CD4-positive, alpha-beta T cell treated with Interleukin-4 for 4 hours (primary cell): ENCODE results near the gene CDK4.

Experiments
- DNase-seq: peaks from one replicate; pipeline ENCODE4 v3.0.0-alpha.2; 2020

Gene CDK4

GRCh38 chr12:57755454-57756372 lies 3.6 kb upstream of the CDK4 start:
- DNase-seq, result peak; percentile 16

- no peak for DNase-seq
These were observed 3.0 kb upstream of the CDK4 start for GRCh38 chr12:57755194-57755453.

GRCh38 chr12:57754411-57755193 lies 2.5 kb upstream of the CDK4 start, which contains the start of gene MARCHF9:
Gene MARCHF9, plus strand, starts transcription at chr12:57755103. Its CDS starts 426 bp downstream, at chr12:57755529.
- DNase-seq, result peak; percentile 92

DNA sequence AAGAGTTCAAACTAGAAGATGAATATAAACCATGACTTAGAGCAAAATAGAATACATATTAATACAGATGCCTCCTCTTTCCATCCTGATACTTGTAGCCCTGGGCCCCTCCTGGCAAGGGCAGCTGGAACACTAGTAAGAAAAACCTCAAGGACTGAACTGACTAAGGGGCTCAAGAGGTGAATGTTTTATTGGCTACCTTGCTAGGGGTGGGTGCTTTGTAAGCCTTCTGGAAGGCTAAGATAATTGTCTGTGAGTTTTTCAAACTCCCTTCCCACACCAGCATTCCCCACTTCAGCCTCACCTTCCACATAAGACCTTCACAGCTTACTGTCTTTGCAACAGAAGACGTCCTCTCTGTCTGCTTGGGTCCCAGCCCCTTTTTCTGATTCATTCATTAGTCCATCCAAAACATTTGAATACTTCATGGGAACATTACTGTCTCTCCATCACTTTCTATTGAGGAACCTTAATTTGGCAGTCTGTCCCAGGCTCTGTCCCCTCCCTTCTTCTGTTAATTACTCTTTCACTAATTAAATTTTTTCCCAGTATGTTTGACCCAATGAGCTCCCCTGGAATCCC lies 1.7 kb upstream of the CDK4 start:
- no peak for DNase-seq

GRCh38 chr12:57752668-57753000 lies 524 bp upstream of the CDK4 start:
- DNase-seq, result no peak

GRCh38 chr12:57751432-57751787 lies 700 bp downstream of the CDK4 start:
- no peak for DNase-seq

DNA sequence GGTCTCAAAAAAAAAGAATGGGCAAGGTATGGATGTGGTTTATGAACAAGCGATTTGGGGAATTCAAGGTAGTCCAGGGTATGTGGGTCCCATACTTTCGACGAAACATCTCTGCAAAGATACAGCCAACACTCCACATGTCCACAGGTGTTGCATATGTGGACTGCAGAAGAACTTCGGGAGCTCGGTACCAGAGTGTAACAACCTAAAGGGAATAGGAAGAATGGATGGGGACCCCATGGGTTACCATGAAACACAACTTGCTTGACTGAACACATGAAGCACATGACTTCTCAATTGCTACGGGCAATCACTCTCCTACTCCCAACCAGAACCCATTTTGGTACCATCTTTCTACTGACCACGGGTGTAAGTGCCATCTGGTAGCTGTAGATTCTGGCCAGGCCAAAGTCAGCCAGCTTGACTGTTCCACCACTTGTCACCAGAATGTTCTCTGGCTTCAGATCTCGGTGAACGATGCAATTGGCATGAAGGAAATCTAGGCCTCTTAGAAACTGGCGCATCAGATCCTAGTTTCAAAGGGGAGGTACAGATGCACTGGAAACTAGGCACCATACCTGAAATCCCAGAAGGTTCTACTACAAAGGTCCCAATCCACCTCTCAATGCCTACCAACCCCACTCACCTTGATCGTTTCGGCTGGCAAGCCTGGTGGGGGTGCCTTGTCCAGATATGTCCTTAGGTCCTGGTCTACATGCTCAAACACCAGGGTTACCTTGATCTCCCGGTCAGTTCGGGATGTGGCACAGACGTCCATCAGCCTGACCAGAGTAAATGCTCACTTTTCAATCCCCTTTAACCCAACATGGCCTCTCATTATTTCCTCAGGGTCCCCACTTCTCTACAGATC lies 1.3 kb downstream of the CDK4 start:
- no peak for DNase-seq

DNA sequence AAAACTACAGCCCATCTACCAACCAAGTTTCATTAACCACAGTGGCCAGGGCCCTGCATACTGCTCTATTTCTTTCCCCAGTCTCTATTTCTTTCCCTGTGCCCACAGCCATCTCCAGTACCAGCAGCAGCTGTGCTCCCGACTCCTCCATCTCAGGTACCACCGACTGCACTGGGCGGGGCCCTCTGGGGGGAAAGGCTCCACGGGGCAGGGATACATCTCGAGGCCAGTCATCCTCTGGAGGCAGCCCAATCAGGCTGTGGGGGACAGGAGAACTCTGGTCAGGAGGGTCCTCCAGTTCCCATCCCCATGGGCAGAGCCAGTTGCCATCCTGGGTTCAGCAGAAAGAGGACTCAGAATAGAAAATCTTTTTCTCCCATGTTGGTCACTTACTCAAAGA lies 3.0 kb downstream of the CDK4 start:
- DNase-seq, result no peak

GRCh38 chr12:57746025-57746424 lies 6.1 kb downstream of the CDK4 start:
- no peak for DNase-seq

- no peak for DNase-seq
These were observed 6.6 kb downstream of the CDK4 start for GRCh38 chr12:57745485-57745881.

DNA sequence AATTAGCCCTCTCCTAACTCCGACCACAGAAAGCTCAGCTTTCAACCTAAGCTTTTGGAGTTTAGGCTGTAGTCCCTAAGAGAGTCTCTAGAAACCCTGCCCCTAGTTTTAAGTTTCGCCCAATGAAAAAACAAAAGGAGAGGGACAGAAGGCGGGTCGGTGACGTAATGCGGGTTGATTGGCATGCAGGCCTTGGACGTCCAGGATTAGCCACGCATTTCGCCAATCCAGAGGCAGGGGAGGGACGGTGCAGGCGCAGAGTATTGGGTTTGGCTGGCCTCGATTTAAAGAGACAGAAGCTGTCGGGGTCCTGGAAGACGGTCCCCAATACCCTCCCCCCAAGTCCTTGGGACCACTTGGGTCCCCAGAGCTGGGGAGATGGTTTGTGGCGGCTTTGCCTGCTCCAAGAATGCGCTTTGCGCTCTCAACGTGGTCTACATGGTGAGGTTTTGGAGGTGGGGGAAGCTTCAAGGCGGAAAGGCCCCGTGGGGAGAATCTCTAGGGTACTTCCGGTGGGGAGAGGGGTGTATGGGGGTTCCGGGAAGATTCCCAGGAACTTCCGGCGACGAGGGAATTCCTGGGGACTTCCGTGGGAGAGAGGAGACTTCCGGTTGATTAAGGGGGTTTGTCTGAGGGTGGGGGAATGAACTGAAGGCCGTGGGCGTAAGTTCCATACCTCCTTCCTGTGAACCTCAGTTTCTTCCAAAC lies 7.2 kb downstream of the CDK4 start, which contains the start of gene TSPAN31:
TSS of gene TSPAN31 (plus strand) at position 263 of the 708 bp plus-strand sequence. CDS start at position 379, 116 bp downstream.
- DNase-seq, result peak; percentile 96

- DNase-seq, result no peak
These were observed 7.8 kb downstream of the CDK4 start for GRCh38 chr12:57744194-57744776.

DNA sequence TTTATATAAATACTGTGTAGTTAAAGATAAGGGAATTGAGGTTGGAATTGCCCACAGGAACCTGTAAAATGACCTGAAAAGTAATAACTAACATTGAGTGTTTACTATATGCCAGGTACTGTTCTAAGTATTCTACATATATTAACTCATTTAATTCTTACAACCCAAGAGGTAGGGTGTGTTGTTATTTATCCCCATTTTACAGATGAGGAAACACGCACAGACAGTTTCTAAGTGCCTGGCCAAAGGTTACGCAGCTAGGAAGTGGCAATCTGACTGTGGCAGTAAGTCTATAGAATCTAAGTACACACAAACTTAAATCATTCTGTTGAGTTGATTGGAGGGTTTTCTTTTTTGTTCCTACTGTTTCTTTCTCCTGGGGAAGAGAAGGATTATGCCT lies 8.3 kb downstream of the CDK4 start:
- DNase-seq, result no peak

DNA sequence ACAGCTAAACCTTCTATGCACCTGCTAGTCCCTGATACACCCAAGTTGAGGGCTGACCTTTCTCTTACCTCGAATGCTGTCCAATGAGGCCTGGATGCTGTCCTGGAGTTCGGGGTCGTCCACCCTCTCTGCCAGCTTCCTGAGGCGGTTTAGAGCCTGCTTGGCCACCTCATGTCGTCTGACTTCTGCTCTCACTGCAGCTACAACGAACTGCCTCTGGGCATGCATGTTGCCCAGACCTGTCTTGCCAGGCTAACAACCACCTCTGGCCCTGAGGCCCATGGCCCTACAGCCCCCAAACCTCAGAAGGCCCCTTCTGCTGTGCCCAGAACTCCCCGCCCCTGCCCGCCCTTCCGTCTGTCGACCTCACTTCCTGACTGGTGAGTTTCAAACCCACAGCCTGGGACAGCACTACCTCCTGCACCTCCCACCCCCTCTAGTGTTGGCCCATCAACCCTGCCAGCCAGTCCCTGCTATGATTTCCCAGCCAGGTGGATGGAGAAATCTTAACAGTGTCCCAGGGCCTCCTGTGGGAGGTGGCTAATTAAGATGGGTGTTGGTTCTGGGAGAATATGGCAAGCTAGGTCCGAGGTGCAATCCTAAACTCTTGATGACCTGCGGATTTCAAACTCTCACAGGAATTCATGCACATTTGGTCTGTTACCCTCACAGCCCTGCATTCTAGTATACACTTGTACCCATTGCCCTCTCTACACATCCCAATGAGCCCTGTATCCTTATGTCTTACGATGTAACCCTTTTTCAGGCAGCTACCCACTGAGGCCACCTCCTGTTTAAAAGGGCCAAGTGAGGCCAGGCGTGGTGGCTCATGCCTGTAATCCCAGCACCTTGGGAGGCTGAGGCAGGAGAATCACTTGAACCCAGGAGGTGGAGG lies 10.0 kb downstream of the CDK4 start:
- peak; percentile 85 for DNase-seq

GRCh38 chr12:57741413-57741789 lies 10.7 kb downstream of the CDK4 start:
- DNase-seq, result no peak

DNA sequence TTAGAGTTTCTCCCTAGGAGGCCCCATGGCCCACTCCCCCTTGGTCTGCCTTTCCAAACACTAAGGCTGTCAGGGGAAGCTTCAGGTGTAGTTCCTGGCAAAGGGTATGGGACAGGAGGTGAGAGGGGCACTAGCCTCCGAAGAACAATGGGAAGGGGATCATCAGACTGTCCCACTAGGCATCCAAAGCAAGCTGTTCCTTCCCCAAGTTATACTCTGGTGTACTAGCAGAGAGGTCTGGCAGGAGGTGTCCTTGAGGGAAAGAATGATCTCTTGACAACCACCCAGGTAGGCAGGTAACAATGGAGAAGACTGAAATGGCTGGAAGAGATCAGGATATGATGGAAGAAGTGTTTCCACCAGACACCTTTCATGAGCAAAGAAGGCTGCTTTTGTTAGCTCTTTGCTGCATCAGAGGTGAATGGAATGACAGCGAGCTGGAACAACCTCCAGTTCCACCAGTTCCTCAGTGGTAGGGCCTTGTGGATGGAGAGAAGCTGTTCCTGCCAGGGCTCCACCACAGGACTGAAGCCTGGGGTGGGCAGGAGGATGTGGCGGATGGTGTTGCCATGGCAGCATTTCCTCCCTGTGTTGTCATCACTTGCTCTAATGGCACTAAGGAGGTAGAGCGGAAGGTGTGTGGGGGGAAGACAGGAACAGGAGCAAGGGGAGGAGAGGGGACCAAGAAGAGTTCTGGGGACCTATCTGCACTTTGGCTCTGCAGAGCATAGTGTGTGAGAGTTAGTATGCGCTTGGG lies 11.3 kb downstream of the CDK4 start:
- DNase-seq, result peak; percentile 85

GRCh38 chr12:57739914-57740538 lies 12.1 kb downstream of the CDK4 start:
- no peak for DNase-seq

DNA sequence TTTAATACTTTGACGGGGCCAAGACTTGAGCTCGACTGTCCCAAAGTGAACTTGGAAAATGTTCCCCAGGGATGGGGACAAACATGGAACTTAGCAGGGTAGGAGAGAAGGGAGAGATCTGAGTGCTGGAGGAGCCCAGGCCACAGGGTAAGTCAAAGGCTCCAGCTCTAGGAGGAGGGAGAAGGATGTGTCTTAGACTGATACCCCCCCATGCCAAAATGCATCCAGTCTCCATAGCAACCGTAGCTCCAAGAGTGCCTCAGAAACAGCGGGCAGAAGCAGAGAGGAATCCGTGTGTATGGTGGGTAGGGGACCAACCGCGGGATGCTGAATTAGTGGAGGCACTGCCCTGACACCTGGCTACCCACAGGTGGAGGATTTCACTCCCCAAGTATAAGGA lies 12.7 kb downstream of the CDK4 start:
- DNase-seq, result no peak

DNA sequence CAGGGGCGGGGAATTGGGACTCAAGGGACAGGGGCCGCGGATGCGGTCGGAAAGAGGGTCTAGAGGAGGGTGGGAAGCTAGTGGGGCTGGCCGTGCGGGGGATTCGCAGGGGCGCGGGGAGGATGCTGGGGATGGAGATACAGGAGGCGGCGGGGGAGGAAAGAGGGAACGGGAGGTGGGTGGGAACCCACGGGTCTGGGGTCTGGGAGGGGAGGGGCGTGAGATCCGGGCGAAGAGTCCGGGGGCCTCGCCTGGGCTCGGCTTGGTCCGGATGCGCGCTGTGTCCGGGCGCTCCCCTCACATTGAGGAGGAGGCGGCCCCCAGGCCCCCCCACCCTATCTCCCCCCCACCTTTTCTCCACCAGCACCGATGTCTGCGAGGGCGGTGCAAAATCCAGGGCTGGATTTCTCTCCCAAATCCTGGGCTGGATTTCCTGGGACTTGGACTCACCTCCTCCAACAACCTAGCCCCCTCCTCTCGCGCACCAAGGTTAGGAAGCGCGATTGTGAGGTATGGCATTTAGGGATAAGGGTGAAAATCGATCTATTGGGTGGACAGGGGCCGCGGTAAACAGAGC lies 13.4 kb downstream of the CDK4 start, which contains the start of gene AGAP2:
TSS of gene AGAP2 (minus strand) at position 82 of the 577 bp plus-strand sequence. CDS start 496 bp downstream, outside the sequence.
- no peak for DNase-seq
